GM21515 (cell line): Measurements from ENCODE around the gene APOL1.
"Not testable (repeated sequence)": the region's sequence is repeated elsewhere in the genome, so short reads cannot be mapped to it uniquely, and the experiment has no call there.

ENCODE experiments used
- ATAC-seq: cut with Tn5 transposase; IDR thresholded peaks from one replicate; pipeline ENCODE4 v1.9.1; 2021; ENCODE audit not compliant: unreplicated experiment

APOL1 gene

GRCh38 chr22:36263886-36264664, 11.1 kb downstream of the APOL1 start:
- ATAC-seq: not testable (repeated sequence)

GRCh38 chr22:36267058-36267457, 14.1 kb downstream of the APOL1 start:
- no peak for ATAC-seq

GRCh38 chr22:36267896-36268485, 15.1 kb downstream of the APOL1 start:
- ATAC-seq: no peak

GRCh38 chr22:36271231-36271630, 18.3 kb downstream of the APOL1 start:
- not testable (repeated sequence) for ATAC-seq

GRCh38 chr22:36271951-36272350, 19.0 kb downstream of the APOL1 start:
- ATAC-seq: not testable (repeated sequence)

GRCh38 chr22:36274531-36274930, 21.6 kb downstream of the APOL1 start:
- ATAC-seq: no peak

GRCh38 chr22:36277482-36278291, 24.8 kb downstream of the APOL1 start:
- ATAC-seq: no peak

- no peak for ATAC-seq
These were observed 26.3 kb downstream of the APOL1 start for GRCh38 chr22:36279219-36279666.

GRCh38 chr22:36280379-36280778, 27.4 kb downstream of the APOL1 start:
- ATAC-seq: no peak

GRCh38 chr22:36281781-36282327, 28.9 kb downstream of the APOL1 start:
- no peak for ATAC-seq

- no peak for ATAC-seq
These were observed 29.4 kb downstream of the APOL1 start for GRCh38 chr22:36282328-36282831.

GRCh38 chr22:36284171-36284571, 31.2 kb downstream of the APOL1 start:
- no peak for ATAC-seq

GRCh38 chr22:36285017-36285416, 32.1 kb downstream of the APOL1 start:
- ATAC-seq: no peak

GRCh38 chr22:36285545-36285944, 32.6 kb downstream of the APOL1 start:
- ATAC-seq: no peak

- no peak for ATAC-seq
These were observed 33.4 kb downstream of the APOL1 start for GRCh38 chr22:36286096-36286957.

GRCh38 chr22:36287881-36288515, 35.1 kb downstream of the APOL1 start:
- ATAC-seq: no peak

GRCh38 chr22:36288571-36289405, 35.9 kb downstream of the APOL1 start:
- no peak for ATAC-seq

GRCh38 chr22:36289406-36289870, 36.5 kb downstream of the APOL1 start:
- no peak for ATAC-seq

GRCh38 chr22:36289948-36290371, 37.0 kb downstream of the APOL1 start:
- ATAC-seq: not testable (repeated sequence)
